ENCODE measurements around the gene GABPB1.

Gene GABPB1

GRCh38 chr15:50275091-50275490 is 79.9 kb downstream of the GABPB1 start:
- DNase-seq, result no peak

- no peak for DNase-seq
Measured at GRCh38 chr15:50267577-50267976, 87.4 kb downstream of the GABPB1 start.

- DNase-seq, result peak; percentile 62
Measured at GRCh38 chr15:50265620-50266019, 89.4 kb downstream of the GABPB1 start, which contains the start of gene HDC. TSS of gene HDC (minus strand) at chr15:50265726. CDS start at chr15:50265623, 103 bp downstream.

- no peak for DNase-seq
Measured at GRCh38 chr15:50262533-50262932, 92.5 kb downstream of the GABPB1 start.

GRCh38 chr15:50261981-50262380 is 93.0 kb downstream of the GABPB1 start:
- peak; percentile 49 for DNase-seq

GRCh38 chr15:50260969-50261496 is 94.0 kb downstream of the GABPB1 start:
- no peak for DNase-seq

GRCh38 chr15:50259276-50259675 is 95.7 kb downstream of the GABPB1 start:
- DNase-seq, result peak; percentile 18

- no peak for DNase-seq
Measured at GRCh38 chr15:50257924-50258323, 97.1 kb downstream of the GABPB1 start.

GRCh38 chr15:50257332-50257731 is 97.7 kb downstream of the GABPB1 start:
- DNase-seq, result peak; percentile 33

GRCh38 chr15:50256188-50257041 is 98.6 kb downstream of the GABPB1 start:
- DNase-seq, result peak; percentile 57

- DNase-seq, result peak; percentile 15
Measured at GRCh38 chr15:50252556-50252955, 102.4 kb downstream of the GABPB1 start.

GRCh38 chr15:50251638-50252182 is 103.3 kb downstream of the GABPB1 start:
- peak; percentile 19 for DNase-seq

GRCh38 chr15:50250760-50251394 is 104.1 kb downstream of the GABPB1 start:
- peak; percentile 25 for DNase-seq

GRCh38 chr15:50249704-50250103 is 105.3 kb downstream of the GABPB1 start:
- DNase-seq, result no peak

- peak; percentile 18 for DNase-seq
Measured at GRCh38 chr15:50248994-50249582, 105.9 kb downstream of the GABPB1 start.

GRCh38 chr15:50247819-50248655 is 107.0 kb downstream of the GABPB1 start:
- peak; percentile 97 for DNase-seq

GRCh38 chr15:50246631-50247030 is 108.4 kb downstream of the GABPB1 start:
- DNase-seq, result no peak

GRCh38 chr15:50244959-50245624 is 109.9 kb downstream of the GABPB1 start:
- no peak for DNase-seq

GRCh38 chr15:50244153-50244552 is 110.8 kb downstream of the GABPB1 start:
- DNase-seq, result no peak

GRCh38 chr15:50241684-50242450 is 113.1 kb downstream of the GABPB1 start:
- DNase-seq, result no peak

GRCh38 chr15:50238255-50238654 is 116.7 kb downstream of the GABPB1 start:
- DNase-seq, result peak; percentile 16
